Esophagus muscularis mucosa (tissue), 4 donors: Measurements from ENCODE around the gene MXI1. TPM values are rescaled to one million over a fixed set of nuclear protein-coding genes. Genes with fewer than 3 reads are reported as not detected.

Experiments
- DNase-seq: peaks from one replicate; pipeline ENCODE4 v3.0.0-alpha.2; 2017; ENCODE audit errors: extremely low spot score
- H3K27ac ChIP-seq, 4 donors: fragments of 200-600 bp; sonication (generic); replicated peaks in 1 of 4; 1 replicate in 3 of 4; 2 replicates in 1 of 4; pipeline ENCODE4 v1.5.1; 2016 to 2019; ENCODE audit warnings: mild to moderate bottlenecking in 1 of 4
- H3K27me3 ChIP-seq, 4 donors: fragments of 200-600 bp; sonication (generic); one replicate each; pipeline versions ENCODE4 v1.5.1 to v1.6.0; 2016 to 2019
- H3K36me3 ChIP-seq, 4 donors: fragments of 200-600 bp; sonication (generic); one replicate each; pipeline ENCODE4 v1.5.1; 2016 to 2019
- H3K4me1 ChIP-seq, 4 donors: fragments of 200-600 bp; sonication (generic); one replicate each; pipeline ENCODE4 v1.5.1; 2016 to 2019
- H3K4me3 ChIP-seq, 4 donors: fragments of 200-600 bp; sonication (generic); 1 replicate in 2 of 4; 2 replicates in 2 of 4; pipeline ENCODE4 v1.5.1; 2016 to 2019; ENCODE audit warnings: mild to moderate bottlenecking in 4 of 4, moderate library complexity in 1 of 4
- H3K9me3 ChIP-seq, 4 donors: fragments of 200-600 bp; sonication (generic); 1 replicate in 3 of 4; 2 replicates in 1 of 4; pipeline ENCODE4 v1.5.1; 2016 to 2019
- EP300 ChIP-seq: sonication (generic); formaldehyde crosslinking; IDR thresholded peaks from one replicate; pipeline ENCODE4 v1.6.1; 2017; ENCODE audit warnings: antibody characterized with exemption
- POLR2A ChIP-seq: fragments of 450-650 bp; IDR thresholded peaks from one replicate; pipeline ENCODE4 v1.6.1; 2017; ENCODE audit warnings: antibody characterized with exemption, moderate library complexity, mild to moderate bottlenecking, low read depth
- POLR2AphosphoS5 ChIP-seq, 2 donors: sonication (generic); formaldehyde crosslinking; IDR thresholded peaks; one replicate each; pipeline ENCODE4 v1.6.1; 2017; ENCODE audit warnings: antibody characterized with exemption in 2 of 2
- WGBS: methylation state at CpG from one replicate; pipeline ENCODE4 v1.1.5; 2018; 5-methylcytosine and 5-hydroxymethylcytosine counted together
- intact Hi-C: fragments of 100-400 bp; cut with DNase I; formaldehyde crosslinking; loops from one replicate; pipeline ENCODE4 v1.15.1; 2023
- total RNA-seq, 4 donors: library from RNA; depleted of rRNA; stranded (reverse); fragments of >200 nt; gene quantifications; one replicate each; pipeline versions ENCODE4 v1.1.0 to v1.2.1, GENCODE V29; 2016
- TF ChIP-seq, protein P1 (sequence below), 3 experiments: fragments of 200-600 bp in 2 of 3; fragments of 450-650 bp in 1 of 3; sonication (generic) in 2 of 3; IDR thresholded peaks; one replicate each; pipeline ENCODE4 v1.5.1; 2017 to 2019; ENCODE audit warnings: antibody characterized with exemption in 3 of 3, mild to moderate bottlenecking in 2 of 3, moderate library complexity in 1 of 3

MXI1 gene
- total RNA-seq, 4 donors from 2014 or later: 198 to 292 (median 226) TPM

GRCh38 chr10:110222641-110223297 lies 15.4 kb downstream of the MXI1 start:
- DNase-seq: peak; percentile 42

GRCh38 chr10:110223298-110223925 lies 16.0 kb downstream of the MXI1 start:
- H3K27ac ChIP-seq: peak overlapping the region; percentile 87 to 98 (median 90)
- intact Hi-C loops: no loop called here
- no peaks in the 10 kb centered on the region for H3K9me3 ChIP-seq
- no peaks in the 10 kb centered on the region for H3K27me3 ChIP-seq
- no peak overlapping the region for H3K4me3 ChIP-seq
- peak; percentile 42 for DNase-seq
- TF ChIP-seq POLR2A: no peak
- no peak for TF ChIP-seq EP300
- peaks cover 0 to 4% (median 0%) of the 10 kb centered on the region in 4 donors for H3K36me3 ChIP-seq
- 89% methylated on average over 13 of the region's 13 CpGs for WGBS
- peaks cover 41 to 62% (median 51%) of the 10 kb centered on the region in 4 donors for H3K4me1 ChIP-seq

More at GRCh38 chr10:110222641-110223297, 15.4 kb downstream of the MXI1 start:
- Histone ChIP-seq H3K9me3 (no peaks in the 10 kb centered on the region), H3K4me3 (no peak overlapping the region), H3K36me3 (no peaks in the 10 kb centered on the region), H3K27ac (peak overlapping the region; percentile 87 to 98 (median 90)), H3K4me1 (peaks cover 40 to 62% (median 48%) of the 10 kb centered on the region in 4 donors), H3K27me3 (no peaks in the 10 kb centered on the region)
- WGBS: 88% methylated on average over 4 of the region's 4 CpGs
- TF ChIP-seq, protein P1, sequence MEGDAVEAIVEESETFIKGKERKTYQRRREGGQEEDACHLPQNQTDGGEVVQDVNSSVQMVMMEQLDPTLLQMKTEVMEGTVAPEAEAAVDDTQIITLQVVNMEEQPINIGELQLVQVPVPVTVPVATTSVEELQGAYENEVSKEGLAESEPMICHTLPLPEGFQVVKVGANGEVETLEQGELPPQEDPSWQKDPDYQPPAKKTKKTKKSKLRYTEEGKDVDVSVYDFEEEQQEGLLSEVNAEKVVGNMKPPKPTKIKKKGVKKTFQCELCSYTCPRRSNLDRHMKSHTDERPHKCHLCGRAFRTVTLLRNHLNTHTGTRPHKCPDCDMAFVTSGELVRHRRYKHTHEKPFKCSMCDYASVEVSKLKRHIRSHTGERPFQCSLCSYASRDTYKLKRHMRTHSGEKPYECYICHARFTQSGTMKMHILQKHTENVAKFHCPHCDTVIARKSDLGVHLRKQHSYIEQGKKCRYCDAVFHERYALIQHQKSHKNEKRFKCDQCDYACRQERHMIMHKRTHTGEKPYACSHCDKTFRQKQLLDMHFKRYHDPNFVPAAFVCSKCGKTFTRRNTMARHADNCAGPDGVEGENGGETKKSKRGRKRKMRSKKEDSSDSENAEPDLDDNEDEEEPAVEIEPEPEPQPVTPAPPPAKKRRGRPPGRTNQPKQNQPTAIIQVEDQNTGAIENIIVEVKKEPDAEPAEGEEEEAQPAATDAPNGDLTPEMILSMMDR (IDR thresholded peaks at IDR 0.05): no peak
- TF ChIP-seq POLR2A (no peak), POLR2AphosphoS5 (IDR thresholded peaks at IDR 0.05) (no peak), EP300 (no peak)
- intact Hi-C loops: no loop called here

GRCh38 chr10:110224992-110225391 lies 17.6 kb downstream of the MXI1 start:
- 77% methylated on average over 9 of the region's 9 CpGs for WGBS
- TF ChIP-seq POLR2AphosphoS5 (IDR thresholded peaks at IDR 0.05): no peak
- TF ChIP-seq, protein P1 (IDR thresholded peaks at IDR 0.05): no peak
- TF ChIP-seq POLR2A: no peak
- no peak for TF ChIP-seq EP300
- no peaks in the 10 kb centered on the region for H3K27me3 ChIP-seq
- H3K9me3 ChIP-seq: no peaks in the 10 kb centered on the region
- H3K4me1 ChIP-seq: peaks cover 48 to 72% (median 63%) of the 10 kb centered on the region in 4 donors
- peak overlapping the region; percentile 91 to 98 (median 96) for H3K27ac ChIP-seq
- intact Hi-C loops: loop anchor here (5.0 kb wide), 1 partner anchor 88 kb away; no protein-coding TSS in a partner anchor
- peak overlapping the region; percentile 81 to 91 (median 86) for H3K4me3 ChIP-seq
- peaks cover 0 to 17% (median 2%) of the 10 kb centered on the region in 4 donors for H3K36me3 ChIP-seq
- peak; percentile 39 for DNase-seq

- WGBS: 6% methylated on average over 8 of the region's 8 CpGs
- TF ChIP-seq POLR2A: no peak
- TF ChIP-seq, protein P1 (IDR thresholded peaks at IDR 0.05): peak in 2 of 3 experiments; percentile 17 to 35
- H3K36me3 ChIP-seq: peaks cover 0 to 20% (median 2%) of the 10 kb centered on the region in 4 donors
- peak overlapping the region; percentile 81 to 91 (median 86) for H3K4me3 ChIP-seq
- no peak for DNase-seq
- peaks cover 48 to 72% (median 63%) of the 10 kb centered on the region in 4 donors for H3K4me1 ChIP-seq
- no peaks in the 10 kb centered on the region for H3K9me3 ChIP-seq
- intact Hi-C loops: loop anchor here (5.0 kb wide), 1 partner anchor 88 kb away; no protein-coding TSS in a partner anchor
- H3K27me3 ChIP-seq: no peaks in the 10 kb centered on the region
- peak overlapping the region; percentile 91 to 98 (median 96) for H3K27ac ChIP-seq
Measured at GRCh38 chr10:110225441-110225755, 18.0 kb downstream of the MXI1 start.
